ENCODE data around the gene ADAM22.

Gene ADAM22

GRCh38 chr7:88156356-88156755, 222.3 kb downstream of the ADAM22 start:
- TF ChIP-seq TAF1 (IDR thresholded peaks at IDR 0.05; ENCODE audit: borderline replicate concordance, insufficient read depth, low read length) (no peak), SIN3A (IDR thresholded peaks at IDR 0.05; ENCODE audit: borderline replicate concordance, insufficient read depth, low read length) (no peak), POLR2AphosphoS5 (IDR thresholded peaks at IDR 0.05; ENCODE audit: low read depth, low read length) (no peak), FOXP2 (optimal IDR thresholded peaks at IDR 0.05; ENCODE audit: borderline replicate concordance, extremely low read depth, extremely low read length, insufficient read depth) (no peak)
- TF ChIP-seq, protein P1, sequence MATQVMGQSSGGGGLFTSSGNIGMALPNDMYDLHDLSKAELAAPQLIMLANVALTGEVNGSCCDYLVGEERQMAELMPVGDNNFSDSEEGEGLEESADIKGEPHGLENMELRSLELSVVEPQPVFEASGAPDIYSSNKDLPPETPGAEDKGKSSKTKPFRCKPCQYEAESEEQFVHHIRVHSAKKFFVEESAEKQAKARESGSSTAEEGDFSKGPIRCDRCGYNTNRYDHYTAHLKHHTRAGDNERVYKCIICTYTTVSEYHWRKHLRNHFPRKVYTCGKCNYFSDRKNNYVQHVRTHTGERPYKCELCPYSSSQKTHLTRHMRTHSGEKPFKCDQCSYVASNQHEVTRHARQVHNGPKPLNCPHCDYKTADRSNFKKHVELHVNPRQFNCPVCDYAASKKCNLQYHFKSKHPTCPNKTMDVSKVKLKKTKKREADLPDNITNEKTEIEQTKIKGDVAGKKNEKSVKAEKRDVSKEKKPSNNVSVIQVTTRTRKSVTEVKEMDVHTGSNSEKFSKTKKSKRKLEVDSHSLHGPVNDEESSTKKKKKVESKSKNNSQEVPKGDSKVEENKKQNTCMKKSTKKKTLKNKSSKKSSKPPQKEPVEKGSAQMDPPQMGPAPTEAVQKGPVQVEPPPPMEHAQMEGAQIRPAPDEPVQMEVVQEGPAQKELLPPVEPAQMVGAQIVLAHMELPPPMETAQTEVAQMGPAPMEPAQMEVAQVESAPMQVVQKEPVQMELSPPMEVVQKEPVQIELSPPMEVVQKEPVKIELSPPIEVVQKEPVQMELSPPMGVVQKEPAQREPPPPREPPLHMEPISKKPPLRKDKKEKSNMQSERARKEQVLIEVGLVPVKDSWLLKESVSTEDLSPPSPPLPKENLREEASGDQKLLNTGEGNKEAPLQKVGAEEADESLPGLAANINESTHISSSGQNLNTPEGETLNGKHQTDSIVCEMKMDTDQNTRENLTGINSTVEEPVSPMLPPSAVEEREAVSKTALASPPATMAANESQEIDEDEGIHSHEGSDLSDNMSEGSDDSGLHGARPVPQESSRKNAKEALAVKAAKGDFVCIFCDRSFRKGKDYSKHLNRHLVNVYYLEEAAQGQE (IDR thresholded peaks at IDR 0.05; ENCODE audit: insufficient read depth in 1 of 2, low read depth in 2 of 2, low read length in 2 of 2): no peak

DNA sequence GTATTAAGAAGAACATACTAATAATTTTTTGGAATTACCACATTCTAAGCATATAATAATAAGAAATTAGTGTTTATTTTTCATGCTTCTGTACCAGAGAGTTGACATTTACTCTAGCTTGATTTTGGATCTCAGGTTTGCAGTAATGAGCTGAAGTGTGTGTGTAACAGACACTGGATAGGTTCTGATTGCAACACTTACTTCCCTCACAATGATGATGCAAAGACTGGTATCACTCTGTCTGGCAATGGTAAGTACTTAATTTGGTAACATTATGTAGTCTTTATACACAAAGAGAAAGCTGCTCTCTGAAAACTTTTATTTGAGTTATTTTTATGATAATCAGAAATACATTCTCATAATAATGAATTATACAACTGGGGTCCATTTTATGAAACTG, 231.6 kb downstream of the ADAM22 start:
- no peak for TF ChIP-seq TAF1 (IDR thresholded peaks at IDR 0.05; ENCODE audit: borderline replicate concordance, insufficient read depth, low read length)
- no peak for TF ChIP-seq POLR2AphosphoS5 (IDR thresholded peaks at IDR 0.05; ENCODE audit: low read depth, low read length)
- no peak for TF ChIP-seq FOXP2 (optimal IDR thresholded peaks at IDR 0.05; ENCODE audit: borderline replicate concordance, extremely low read depth, extremely low read length, insufficient read depth)
- no peak for TF ChIP-seq SIN3A (IDR thresholded peaks at IDR 0.05; ENCODE audit: borderline replicate concordance, insufficient read depth, low read length)
- TF ChIP-seq, protein P1 (IDR thresholded peaks at IDR 0.05; ENCODE audit: insufficient read depth in 1 of 2, low read depth in 2 of 2, low read length in 2 of 2): no peak

DNA sequence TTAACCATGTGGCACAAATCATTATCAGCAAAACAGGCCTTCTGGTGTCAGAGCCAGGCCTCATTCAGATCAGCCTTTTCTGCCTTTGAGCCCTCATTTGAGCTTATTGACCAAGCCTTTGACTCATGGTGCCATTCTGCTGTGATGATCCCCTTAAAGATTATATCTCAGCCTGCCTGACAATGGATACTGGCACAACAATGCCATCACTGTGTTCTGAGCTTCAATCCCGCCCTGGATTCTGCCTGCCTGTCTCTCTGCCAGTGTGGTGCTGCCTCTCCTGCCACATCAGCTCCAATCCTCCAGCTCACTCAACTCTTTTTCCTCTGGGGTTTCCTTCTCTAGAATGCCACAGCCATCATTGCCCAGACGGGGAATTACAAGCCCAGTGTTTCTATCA, 233.2 kb downstream of the ADAM22 start:
- TF ChIP-seq, protein P1 (IDR thresholded peaks at IDR 0.05; ENCODE audit: insufficient read depth in 1 of 2, low read depth in 2 of 2, low read length in 2 of 2): no peak
- no peak for TF ChIP-seq POLR2AphosphoS5 (IDR thresholded peaks at IDR 0.05; ENCODE audit: low read depth, low read length)
- TF ChIP-seq TAF1 (IDR thresholded peaks at IDR 0.05; ENCODE audit: borderline replicate concordance, insufficient read depth, low read length): no peak
- TF ChIP-seq SIN3A (IDR thresholded peaks at IDR 0.05; ENCODE audit: borderline replicate concordance, insufficient read depth, low read length): no peak
- no peak for TF ChIP-seq FOXP2 (optimal IDR thresholded peaks at IDR 0.05; ENCODE audit: borderline replicate concordance, extremely low read depth, extremely low read length, insufficient read depth)

DNA sequence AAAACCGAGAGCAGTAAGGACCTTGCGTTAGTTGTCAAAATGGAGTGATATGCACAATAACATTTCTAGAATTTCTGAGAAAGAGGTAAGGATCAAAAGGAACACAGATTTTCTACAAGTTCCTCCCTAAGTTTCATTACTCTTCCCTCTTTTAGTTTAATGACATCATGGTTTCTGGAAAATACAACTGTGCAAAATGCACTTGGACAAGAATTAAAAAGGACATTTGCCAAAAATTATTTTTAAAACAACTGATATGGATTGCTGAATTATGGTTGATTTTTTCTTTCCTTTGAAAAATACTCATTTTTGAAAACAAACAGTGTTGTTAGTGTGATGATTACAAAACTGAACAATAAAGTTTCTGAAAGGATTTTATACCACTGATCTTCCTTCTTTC, 233.7 kb downstream of the ADAM22 start:
- TF ChIP-seq FOXP2 (optimal IDR thresholded peaks at IDR 0.05; ENCODE audit: borderline replicate concordance, extremely low read depth, extremely low read length, insufficient read depth): no peak

- TF ChIP-seq SIN3A (IDR thresholded peaks at IDR 0.05; ENCODE audit: borderline replicate concordance, insufficient read depth, low read length) (no peak), POLR2AphosphoS5 (IDR thresholded peaks at IDR 0.05; ENCODE audit: low read depth, low read length) (no peak), FOXP2 (optimal IDR thresholded peaks at IDR 0.05; ENCODE audit: borderline replicate concordance, extremely low read depth, extremely low read length, insufficient read depth) (no peak), TAF1 (IDR thresholded peaks at IDR 0.05; ENCODE audit: borderline replicate concordance, insufficient read depth, low read length) (no peak)
- TF ChIP-seq, protein P1 (IDR thresholded peaks at IDR 0.05; ENCODE audit: insufficient read depth in 1 of 2, low read depth in 2 of 2, low read length in 2 of 2): no peak
Measured at GRCh38 chr7:88169717-88170320, 235.8 kb downstream of the ADAM22 start.

Data from PFSK-1 (cell line).